T1000 (cell line): ENCODE results near the gene PHF19.

Experiments used
- DNase-seq: peaks from one replicate; lab custom pipeline; 2025; ENCODE audit warnings: mixed read lengths; lab: John Stamatoyannopoulos, UW

The PHF19 gene

DNA sequence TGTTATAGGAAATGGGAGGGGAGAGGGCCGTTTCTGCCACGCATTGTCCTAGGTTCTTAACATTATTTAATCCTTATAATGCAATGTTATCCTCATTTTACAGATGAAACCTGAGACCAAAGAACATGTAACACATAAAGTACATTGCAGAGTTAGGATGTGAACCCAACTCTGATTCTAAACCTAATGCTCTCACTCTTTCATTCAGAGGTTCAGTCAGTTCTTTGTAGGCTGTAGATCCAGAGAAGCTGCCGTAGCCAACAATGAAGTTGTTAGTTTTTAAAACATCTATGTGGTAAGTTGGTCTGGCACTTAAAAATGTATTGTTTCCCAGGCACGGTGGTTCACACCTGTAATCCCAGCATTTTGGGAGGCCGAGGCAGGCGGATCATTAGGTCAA is 23.8 kb downstream of the PHF19 start:
- no peak for DNase-seq

DNA sequence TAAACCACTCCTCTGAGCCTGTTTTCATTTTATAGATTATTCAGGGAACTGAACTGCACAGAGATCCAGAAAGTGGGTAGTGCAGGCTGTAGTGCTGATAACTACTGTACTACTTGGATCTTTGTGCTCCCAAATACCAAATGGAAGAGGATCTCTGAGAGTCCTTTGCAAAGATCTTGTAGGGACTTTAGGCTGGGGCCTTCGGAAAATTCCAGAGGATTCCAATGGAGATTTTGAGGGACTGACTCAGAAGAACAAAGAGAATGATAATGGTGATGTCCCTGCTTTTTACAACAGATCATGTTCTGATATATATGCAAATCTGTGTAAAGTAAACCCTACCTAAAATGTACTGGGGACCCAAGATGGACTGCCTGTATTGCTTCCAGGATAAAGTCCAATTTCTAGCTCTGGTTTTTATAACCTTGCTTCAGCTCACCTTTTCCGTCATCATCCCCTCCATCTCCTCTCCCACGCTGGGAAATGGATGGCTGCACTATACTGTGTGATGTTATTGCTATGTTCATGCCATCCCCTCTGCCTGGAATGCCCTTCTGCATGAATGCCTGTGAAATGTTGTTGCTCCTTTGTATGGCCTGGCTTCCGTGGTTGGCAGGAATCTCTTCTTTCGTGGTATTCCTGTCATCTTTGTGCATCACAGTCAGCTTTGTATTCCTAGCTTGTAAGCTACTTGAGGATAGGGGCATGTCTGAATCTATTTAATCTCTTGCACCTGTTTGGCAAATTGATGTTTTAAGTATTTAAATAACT is 24.6 kb downstream of the PHF19 start:
- no peak for DNase-seq

DNA sequence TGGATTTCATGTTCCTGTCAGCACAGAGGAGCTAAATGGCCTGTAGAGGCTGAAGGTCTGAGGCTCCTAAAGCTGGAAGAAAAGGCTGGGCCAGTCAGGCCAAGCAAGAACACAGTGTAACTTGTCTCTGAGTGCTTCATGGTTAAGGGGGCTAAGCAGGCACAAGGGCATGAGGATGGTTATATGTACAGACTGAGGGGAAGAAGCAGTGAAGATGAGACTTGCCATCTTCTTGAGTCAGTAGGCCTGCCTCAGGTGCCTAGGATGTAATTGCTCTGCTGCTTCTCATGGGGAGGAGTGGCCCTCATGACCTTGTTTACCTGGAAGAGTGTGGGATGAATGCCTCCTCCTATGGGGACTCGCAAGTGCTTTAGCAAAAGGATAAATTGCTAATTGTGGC is 25.5 kb downstream of the PHF19 start:
- no peak for DNase-seq

DNA sequence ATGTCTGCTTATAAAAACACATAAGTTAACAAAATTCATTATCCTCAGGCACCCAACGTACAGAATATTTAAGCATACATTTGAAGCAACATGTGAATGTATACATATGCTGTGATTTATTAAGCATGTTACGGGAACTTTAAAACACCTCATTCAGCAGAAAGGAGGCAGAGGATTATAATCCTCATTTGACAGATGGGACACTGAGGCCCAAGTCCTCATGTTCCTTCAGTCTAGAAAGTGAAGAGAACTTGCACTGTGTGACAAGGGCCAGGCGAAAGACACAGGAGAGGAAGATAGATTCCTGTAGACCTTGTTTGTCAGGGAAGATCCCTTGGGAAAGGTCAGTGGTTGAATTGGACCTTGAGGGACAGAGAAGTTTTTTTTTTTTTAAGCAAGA is 26.7 kb downstream of the PHF19 start:
- DNase-seq, result no peak

DNA sequence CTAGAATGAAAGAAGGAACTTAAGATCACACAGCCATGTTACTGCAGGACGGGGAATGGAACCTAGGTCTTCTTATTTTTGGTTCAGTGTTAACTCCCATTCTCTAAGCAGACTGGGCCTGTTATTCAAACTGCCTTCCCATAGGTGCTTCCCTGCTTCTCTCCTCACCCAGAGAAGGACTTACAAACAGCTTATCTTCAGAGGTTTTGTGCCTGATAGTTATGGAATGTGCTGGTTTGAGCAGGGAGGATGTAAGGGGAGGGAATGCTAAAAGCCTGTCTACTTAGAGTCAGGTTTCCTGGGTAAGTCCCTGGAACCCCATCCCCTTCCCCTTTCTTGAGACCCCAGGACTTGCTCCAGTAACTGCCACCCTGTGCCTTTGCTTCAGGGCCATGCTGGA is 30.1 kb downstream of the PHF19 start:
- DNase-seq, result no peak

DNA sequence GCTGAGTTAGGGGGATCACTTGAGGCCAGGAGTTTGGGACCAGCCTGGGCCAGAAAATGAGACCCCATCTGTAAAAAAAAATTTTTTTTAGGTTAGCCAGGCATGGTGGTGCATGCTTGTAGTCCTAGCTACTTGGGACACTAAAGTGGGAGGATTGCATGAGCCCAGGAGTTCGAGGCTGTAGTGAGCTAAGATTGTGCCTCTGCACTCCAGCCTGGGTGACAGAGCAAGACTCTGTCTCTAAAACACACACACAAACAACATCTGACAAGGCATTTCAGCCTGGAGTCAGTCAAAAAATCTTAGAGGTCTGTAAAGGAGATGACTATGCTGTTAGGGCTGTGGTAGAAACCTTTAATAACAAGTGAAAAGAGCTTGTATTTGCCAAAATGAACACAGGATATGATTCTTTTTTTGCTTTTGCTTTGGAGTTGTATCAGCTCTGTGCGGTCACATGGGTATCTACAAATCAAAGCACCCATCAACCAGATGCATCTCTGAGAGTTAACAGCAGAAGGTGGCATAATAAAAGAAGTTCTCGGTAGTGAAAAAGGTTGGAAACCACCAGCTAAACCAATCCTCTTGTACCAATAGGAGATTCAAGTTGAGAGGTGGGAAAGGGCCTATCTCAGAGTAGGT is 30.6 kb downstream of the PHF19 start:
- DNase-seq, result no peak

DNA sequence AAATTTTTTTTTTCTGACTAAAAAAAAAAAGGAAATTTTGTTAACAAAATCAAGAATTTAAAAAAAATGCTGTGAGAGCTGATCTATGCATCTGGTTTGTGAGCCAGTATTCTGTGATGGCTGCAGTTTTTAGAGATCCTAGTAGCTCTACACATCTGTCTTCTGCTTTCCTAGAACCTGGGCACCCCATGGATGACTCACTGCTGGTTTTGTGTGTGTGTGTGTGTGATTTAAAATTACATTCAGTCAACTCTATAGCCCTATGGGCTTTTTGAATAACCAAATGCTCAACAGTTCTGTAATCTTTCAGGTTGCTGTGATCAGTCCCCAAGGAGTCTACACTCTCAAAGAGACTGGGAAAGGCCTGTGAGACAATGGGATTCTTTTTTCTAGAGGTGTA is 31.7 kb downstream of the PHF19 start:
- no peak for DNase-seq

DNA sequence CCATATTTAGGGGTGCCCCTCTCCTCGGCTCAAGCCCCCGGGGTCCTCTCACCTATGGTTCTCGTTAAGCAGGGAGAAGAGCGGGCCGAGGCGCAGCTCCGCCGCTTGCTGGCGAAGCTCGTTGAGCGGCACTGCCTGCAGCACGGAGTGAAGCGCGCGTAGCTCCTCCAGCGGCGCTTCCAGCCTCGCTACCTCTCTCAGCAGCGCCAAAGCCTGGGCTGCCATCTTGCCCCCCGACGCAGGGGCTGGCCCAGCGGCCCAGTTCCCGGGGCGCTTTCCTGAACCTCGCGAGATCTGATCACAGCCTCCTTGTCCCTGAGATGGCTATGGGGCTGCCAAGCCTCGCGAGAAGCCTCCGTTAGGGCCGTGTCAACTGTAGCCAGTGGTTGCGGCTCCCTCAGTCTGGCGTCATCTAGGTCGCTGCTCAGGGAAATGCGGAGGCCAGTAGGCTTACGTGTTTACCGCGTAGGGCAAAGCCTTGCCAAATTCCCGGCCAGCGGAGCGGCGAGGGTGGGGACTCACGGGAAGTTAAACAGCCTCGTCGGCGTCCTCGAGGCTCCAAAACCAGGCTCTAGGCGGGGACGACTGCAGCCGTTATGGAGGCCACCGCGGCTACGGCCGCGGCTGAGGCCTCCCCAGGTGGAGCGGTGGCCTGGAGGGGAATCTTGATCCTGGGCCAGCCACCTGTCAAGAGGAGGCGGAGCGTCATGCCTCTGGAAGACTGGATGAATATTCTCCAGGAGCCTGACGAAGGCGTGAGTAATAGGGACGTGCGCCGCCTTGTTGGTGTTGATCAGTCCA is 34.1 kb downstream of the PHF19 start, which contains the start of gene PSMD5:
TSS of gene PSMD5 (minus strand) at position 238 of the 801 bp plus-strand sequence. CDS start at position 225, 13 bp downstream.
- peak; percentile 95 for DNase-seq

DNA sequence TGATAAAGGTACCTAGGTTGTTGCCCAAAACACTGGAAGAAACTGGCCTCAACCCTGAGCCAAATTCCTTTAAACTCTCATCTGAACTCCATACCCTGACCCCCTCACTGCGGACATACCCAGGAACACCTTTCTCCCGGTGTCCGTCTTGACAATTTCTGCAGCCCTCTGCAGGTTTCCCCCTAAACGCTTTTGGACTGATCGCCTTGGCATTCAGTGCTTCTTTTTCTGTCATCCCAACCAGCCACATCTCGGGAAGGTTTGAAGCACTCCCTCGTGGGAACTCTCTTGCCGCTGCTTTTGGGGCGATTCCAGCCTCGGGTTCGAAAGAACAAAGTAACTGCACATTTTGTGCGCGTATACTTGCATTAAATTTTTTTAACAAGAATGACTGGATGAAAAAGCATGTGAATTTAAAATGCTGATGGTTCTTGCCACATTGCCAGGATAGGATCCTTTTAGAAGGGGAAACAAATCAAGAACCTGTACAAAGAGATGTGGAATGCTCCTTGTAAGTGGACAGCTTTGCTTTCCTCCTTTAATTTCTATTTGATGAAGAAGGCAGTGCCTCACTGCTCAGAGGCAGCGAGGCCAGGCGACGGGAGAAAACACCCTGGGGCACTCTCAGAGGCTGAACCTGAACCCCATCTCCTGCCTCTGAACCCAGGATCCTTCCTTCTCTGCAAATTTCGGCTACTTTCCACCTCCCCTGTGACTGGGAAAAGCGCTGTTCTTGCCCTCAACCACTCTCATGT is 34.9 kb downstream of the PHF19 start:
- no peak for DNase-seq

DNA sequence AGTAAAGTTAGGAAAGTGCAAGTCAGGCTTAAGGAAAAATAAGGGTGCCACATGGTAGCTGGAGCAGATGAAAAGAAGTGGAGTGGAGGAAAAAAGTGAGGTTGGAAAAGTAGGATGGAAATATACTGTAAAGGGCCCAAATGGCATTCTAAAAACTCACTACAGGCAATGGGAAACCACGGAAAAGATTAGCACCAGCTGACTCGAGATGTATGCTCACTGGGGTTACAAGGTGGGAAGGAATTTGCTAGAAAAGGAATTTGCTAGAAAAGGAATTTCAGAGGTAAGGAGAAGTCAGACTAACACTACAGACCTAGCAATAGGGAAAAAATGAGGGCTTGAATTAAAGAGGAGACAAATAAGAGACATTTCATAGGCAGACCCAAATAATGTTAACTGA is 37.8 kb downstream of the PHF19 start:
- no peak for DNase-seq

DNA sequence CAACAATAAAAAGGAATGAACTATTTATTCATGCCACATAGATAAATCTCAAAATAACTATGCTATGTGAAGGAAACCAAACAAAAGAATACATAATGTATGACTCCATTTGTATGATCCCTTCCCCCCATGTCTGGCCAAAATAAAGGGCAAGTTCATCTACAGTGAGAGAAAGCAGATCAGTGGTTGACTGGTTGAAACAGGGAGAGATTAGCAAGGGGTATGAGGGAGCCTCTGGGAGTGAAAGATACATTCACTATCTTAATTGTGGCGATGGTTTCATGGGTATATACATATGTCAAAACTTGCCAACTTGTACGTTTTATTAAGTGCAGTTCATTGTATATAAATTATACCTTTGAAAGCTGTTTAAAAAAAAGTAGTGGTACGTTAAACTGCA is 39.1 kb downstream of the PHF19 start:
- DNase-seq, result no peak

DNA sequence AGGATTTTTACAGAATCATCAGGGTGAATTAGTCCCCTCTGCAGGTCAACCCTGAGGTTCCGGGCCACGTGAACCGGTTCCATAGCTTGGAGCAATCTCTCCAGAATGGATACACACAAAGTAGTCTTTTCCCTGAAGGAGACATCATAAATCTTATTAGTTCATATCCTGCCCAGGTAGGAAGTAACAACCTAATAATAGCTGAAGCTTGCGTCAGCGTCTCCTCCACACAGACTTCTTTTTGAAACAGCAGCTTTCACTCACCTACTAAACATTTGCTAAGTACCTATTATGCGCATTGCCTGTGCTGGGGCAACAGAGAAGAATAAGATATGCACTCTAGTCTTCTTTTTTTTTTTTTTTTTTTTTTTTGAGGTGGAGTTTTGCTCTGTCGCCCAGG is 43.7 kb downstream of the PHF19 start:
- no peak for DNase-seq

DNA sequence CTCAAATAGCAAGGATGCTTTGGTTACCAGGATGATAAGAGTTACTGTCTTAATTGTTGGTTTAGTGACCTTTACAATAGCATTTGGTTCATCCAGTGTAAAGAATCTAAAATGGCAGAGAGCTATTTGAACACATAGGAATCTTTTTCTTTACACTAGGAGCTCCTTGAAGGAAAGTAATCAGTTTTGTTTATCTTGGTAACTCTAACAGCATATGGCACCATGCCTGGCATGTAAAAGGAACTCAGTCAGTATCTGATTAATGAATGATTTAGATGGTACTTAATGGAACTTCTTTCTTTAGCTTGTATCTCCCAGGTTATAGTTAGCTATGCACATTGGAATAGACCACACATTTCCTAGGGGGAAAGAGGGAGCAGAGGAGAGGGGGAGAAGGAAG is 44.2 kb downstream of the PHF19 start:
- DNase-seq, result no peak

DNA sequence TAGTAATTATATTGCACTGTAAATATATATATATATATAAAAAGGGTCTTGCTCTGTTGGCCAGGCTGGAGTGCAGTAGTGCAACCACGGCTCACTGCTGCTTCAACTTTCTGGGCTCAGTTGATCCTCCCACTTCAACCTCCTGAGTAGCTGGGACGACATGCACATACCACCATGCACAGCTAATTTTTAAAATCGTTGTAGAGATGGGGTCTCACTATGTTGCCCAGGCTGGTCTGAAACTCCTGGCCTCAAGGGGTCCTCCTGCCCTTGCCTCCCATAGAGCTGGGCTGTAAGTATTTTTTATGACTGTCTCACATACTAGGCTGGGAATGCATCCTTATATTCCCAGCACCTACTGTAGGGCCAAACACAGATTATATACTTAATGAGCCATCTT is 46.1 kb downstream of the PHF19 start:
- no peak for DNase-seq

DNA sequence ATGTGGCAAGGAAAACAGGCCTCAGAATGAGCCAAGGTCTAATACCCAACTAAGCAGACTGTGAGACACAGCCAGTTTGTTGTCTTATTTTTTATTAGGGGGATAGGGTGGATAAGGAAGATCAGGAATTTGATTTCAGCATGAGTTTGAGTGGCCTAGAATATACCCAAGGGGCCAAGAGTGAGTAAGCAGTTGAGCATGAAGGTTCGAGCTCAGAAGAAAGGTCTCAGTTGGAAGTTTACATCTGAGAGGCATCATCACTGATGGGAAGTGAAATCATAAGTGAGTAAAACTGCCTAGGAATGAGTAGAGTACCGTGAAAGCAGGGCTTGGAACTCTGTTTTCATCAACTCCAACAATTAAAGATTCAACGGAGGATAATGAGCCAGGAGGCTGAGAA is 46.8 kb downstream of the PHF19 start:
- DNase-seq, result peak; percentile 10

DNA sequence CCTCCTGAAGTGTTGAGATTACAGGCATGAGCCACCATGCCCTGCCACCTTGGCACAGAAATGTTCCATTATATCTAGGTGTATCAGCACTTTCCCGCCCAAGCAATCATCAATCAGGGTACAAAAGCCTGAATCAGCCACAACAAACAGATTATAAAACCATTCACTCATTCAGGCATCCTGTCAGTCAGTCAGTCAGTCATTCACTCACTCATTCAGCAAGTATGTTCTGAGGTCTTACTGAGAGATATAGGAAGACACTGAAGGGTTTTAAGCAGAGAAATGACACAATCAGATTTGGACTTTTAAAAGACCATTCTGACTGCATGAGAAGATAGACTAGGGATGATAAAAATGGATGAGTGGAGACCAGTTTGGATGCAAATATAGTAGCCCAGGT is 47.3 kb downstream of the PHF19 start:
- DNase-seq, result no peak

DNA sequence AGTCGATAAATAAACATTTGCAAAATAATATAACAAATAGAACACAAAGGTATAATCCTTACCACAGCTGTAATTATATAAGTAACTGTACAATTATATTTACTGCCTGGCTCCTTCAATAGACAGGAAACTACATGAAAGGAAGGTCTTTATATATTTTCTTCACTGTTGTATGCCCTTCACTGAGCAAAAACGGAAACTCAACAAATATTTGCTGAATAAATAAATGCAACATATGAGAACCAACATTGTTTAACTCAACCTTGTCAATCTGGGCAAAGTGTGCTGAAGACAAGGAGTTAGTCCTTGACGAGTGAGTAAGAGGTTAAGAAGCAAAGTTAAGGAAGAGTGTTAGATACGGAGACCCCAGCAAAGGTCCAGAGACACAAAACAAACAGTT is 56.9 kb downstream of the PHF19 start:
- DNase-seq, result no peak

DNA sequence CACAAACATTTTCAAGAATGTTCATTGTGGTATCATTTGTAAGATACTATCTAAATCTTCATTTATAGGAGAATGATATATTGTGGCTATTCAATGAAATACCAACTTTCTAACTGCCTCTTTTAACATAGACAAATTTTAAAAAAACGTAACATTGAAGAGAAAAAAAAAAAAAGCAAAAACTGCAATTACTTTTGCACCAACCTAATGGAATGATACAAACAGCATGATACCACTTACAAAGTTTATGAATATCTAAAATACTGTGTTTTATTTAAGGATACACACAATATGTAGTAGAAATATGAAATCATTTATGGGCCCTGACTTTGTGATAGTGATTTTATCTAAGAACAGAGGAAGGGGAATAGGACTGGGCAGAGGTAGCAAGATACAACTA is 58.4 kb downstream of the PHF19 start:
- DNase-seq, result no peak

DNA sequence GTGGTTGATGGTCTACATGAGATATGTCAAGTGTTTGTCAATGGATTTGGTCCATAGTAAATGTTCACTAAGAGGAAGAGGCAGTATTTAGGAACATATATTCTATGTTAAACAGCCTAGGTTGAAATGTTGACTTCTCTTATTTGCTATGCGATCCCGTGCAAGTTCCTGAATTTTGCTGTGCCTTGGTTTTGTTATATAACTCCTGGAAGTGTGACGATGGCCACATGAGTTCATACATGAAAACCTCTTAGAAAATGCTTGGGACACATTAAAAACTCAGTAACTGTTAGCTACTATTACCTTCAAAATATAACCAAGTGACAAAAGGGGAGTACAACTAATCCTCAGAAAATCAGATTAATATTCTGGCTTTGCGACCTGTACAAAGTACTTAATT is 61.9 kb downstream of the PHF19 start:
- DNase-seq, result no peak

DNA sequence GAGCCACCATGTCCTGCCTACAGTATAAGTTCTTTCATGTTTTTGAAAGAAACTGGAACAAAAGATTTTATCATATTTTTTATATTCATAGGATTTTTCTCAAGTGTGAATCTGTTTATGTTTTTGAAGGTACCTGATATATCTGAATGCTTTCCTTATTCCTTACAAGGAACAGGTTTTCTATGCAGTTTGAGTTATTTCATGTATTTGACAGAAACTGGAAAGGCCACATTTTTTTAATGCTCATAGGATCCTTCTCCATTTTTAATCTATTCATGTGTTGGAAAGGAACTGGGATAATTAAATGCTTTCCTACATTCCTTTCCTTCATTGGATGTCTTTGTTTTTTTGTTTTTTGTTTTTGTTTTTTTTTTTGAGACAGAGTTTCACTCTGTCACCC is 68.1 kb downstream of the PHF19 start:
- no peak for DNase-seq

DNA sequence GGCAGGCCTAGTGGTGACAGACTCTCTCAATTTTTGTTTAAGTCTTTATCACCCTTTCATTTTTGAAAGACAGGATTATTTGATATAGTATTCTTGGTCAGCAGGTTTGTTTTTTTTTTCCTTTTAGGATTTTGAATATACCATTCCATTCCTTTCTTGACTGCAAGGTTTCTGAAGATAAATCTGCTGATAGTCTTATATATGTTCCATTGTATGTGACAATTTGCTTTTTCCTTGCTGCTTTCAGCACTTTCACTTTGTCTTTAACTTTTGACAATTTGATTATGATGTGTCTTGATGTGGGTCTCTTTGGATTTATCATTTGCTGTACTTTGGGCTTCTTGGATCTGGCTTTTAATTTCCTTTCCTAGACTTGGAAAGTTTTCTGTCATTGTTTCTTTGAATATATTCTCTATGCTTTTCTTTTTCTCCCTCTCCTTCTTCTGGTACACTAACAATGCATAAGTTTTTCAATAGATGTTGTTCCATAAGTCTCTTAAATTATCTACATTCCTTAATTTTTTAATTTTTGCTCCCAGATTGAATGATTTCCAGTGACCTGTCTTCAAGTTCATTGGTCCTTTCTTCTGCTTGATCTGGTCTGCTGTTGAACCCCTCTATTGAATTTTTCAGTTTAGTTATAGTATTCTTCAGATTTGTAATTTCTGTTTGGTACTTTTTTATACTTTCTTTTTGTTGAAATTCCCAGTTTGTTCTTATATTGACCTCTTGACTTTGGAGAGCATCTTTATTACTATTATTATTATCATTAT is 69.2 kb downstream of the PHF19 start:
- no peak for DNase-seq
